Neuronal stem cell (in vitro differentiated cells): Measurements from ENCODE around the gene FAM118A.

Experiments
- DNase-seq: peaks from one replicate; pipeline ENCODE4 v3.0.0-alpha.2; 2013; ENCODE audit warnings: low spot score
- H2AFZ ChIP-seq: one replicate; pipeline ENCODE4 v1.6.1; 2013; ENCODE audit warnings: mild to moderate bottlenecking, low read length, inconsistent platforms
- H2AK5ac ChIP-seq: 2 replicates; pipeline ENCODE4 v1.6.1; 2013; ENCODE audit warnings: low read depth, mild to moderate bottlenecking, inconsistent platforms, low read length, moderate library complexity, mixed read lengths
- H2BK120ac ChIP-seq: 2 replicates; pipeline ENCODE4 v1.6.1; 2013; ENCODE audit warnings: low read depth, mild to moderate bottlenecking, inconsistent platforms, low read length, moderate library complexity, mixed read lengths
- H2BK12ac ChIP-seq: one replicate; pipeline ENCODE4 v1.6.1; 2013; ENCODE audit warnings: low read length, inconsistent platforms
- H2BK15ac ChIP-seq: 2 replicates; pipeline ENCODE4 v1.6.1; 2013; ENCODE audit warnings: mild to moderate bottlenecking, low read length, inconsistent platforms, mixed read lengths
- H2BK5ac ChIP-seq: one replicate; pipeline ENCODE4 v1.6.1; 2013; ENCODE audit warnings: inconsistent platforms, mild to moderate bottlenecking, low read length, moderate library complexity
- H3K14ac ChIP-seq: one replicate; pipeline ENCODE4 v1.6.1; 2013; ENCODE audit warnings: low read length, inconsistent platforms
- H3K18ac ChIP-seq: 2 replicates; pipeline ENCODE4 v1.6.1; 2013; ENCODE audit warnings: low read length, inconsistent platforms
- H3K23ac ChIP-seq: 2 replicates; pipeline ENCODE4 v1.6.1; 2013; ENCODE audit warnings: low read depth, mild to moderate bottlenecking, mixed read lengths, low read length, inconsistent platforms; ENCODE audit not compliant: poor library complexity
- H3K27ac ChIP-seq: replicated peaks from 3 replicates; pipeline ENCODE4 v1.5.1; 2013; ENCODE audit warnings: low read length, inconsistent platforms
- H3K27me3 ChIP-seq, 3 experiments: 2 replicates each; pipeline ENCODE4 v1.6.1; 2013; ENCODE audit warnings: low read length in 3 of 3, mild to moderate bottlenecking in 2 of 3, inconsistent platforms in 1 of 3, low read depth in 1 of 3, mixed read lengths in 1 of 3, moderate library complexity in 1 of 3; ENCODE audit not compliant: control insufficient read depth in 3 of 3, insufficient read depth in 3 of 3
- H3K36me3 ChIP-seq, 2 donors: replicated peaks in 1 of 2; 2 replicates each; pipeline ENCODE4 v1.6.1; 2013; ENCODE audit warnings: low read length in 2 of 2; ENCODE audit not compliant: control insufficient read depth in 2 of 2, insufficient read depth in 2 of 2
- H3K4ac ChIP-seq: 2 replicates; pipeline ENCODE4 v1.6.1; 2013; ENCODE audit warnings: inconsistent platforms, mild to moderate bottlenecking, low read length, moderate library complexity
- H3K4me1 ChIP-seq, 2 donors: 1 replicate in 1 of 2; 2 replicates in 1 of 2; pipeline ENCODE4 v1.6.1; 2013; ENCODE audit warnings: low read length in 2 of 2, low read depth in 1 of 2; ENCODE audit not compliant: control insufficient read depth in 2 of 2, insufficient read depth in 1 of 2
- H3K4me2 ChIP-seq: one replicate; pipeline ENCODE4 v1.6.1; 2013; ENCODE audit warnings: mild to moderate bottlenecking, low read length, inconsistent platforms; ENCODE audit not compliant: insufficient read depth, poor library complexity, severe bottlenecking
- H3K4me3 ChIP-seq, 2 donors: 2 replicates each; pipeline ENCODE4 v1.5.1; 2013; ENCODE audit warnings: low read length in 2 of 2, mild to moderate bottlenecking in 2 of 2, inconsistent platforms in 1 of 2, moderate library complexity in 1 of 2
- H3K79me1 ChIP-seq: one replicate; pipeline ENCODE4 v1.6.1; 2013; ENCODE audit warnings: low read depth, mild to moderate bottlenecking, inconsistent platforms, low read length, moderate library complexity
- H3K9ac ChIP-seq: one replicate; pipeline ENCODE4 v1.6.1; 2013; ENCODE audit warnings: mild to moderate bottlenecking, low read depth, low read length, inconsistent platforms; ENCODE audit not compliant: poor library complexity
- H3K9me3 ChIP-seq, 2 donors: replicated peaks in 1 of 2; 2 replicates each; pipeline versions ENCODE3 to v1.6.1; 2013; ENCODE audit warnings: low read length in 2 of 2, mild to moderate bottlenecking in 2 of 2, inconsistent platforms in 1 of 2, low read depth in 1 of 2, mixed read lengths in 1 of 2, moderate library complexity in 1 of 2; ENCODE audit not compliant: control insufficient read depth in 2 of 2, insufficient read depth in 1 of 2
- H4K8ac ChIP-seq: one replicate; pipeline ENCODE4 v1.6.1; 2013; ENCODE audit warnings: low read depth, mild to moderate bottlenecking, inconsistent platforms, low read length, moderate library complexity
- H4K91ac ChIP-seq: one replicate; pipeline ENCODE4 v1.6.1; 2013; ENCODE audit warnings: low read length, low read depth, mild to moderate bottlenecking, inconsistent platforms; ENCODE audit not compliant: poor library complexity
- WGBS, 2 donors: extraction: QIAGEN DNeasy Blood & Tissue Kit; methylation state at CpG; one replicate each; pipeline ENCODE4 v1.1.7; 2013; ENCODE audit warnings: missing lambda C conversion rate in 2 of 2, mixed read lengths in 1 of 2; ENCODE audit not compliant: insufficient read length in 2 of 2, insufficient replicate concordance in 1 of 2; ENCODE audit errors: extremely low coverage in 2 of 2; 5-methylcytosine and 5-hydroxymethylcytosine counted together

FAM118A gene

DNA sequence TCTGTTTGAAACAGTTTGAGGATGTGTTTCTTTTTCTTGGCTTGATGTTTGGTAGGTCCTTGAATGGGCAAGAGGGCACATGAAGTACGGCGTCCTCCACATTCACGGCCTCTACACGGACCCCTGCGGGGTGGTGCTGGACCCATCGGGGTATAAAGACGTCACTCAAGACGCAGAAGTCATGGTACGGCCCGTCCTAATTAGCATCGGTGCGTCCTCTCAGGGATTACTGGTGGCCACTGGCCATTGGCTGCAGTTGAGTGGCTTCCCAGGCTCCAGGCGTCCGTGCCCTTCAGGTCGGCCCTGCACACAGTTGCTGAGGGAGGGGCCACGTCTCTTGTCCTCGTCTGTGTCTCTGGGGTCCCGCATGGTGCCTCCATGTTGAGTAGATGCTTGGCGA lies 20.8 kb downstream of the FAM118A start:
- Histone ChIP-seq H3K4me2 (no peak overlapping the region), H3K18ac (no peak overlapping the region), H2BK5ac (no peak overlapping the region), H2AFZ (no peak overlapping the region), H4K8ac (no peak overlapping the region), H4K91ac (no peak overlapping the region), H3K4ac (no peak overlapping the region), H3K9ac (no peak overlapping the region), H3K27ac (no peak overlapping the region), H3K23ac (no peak overlapping the region), H2BK120ac (no peak overlapping the region), H3K4me3 (no peak overlapping the region), H3K27me3 (no peaks in the 10 kb centered on the region), H3K79me1 (peaks cover 5% of the 10 kb centered on the region), H2AK5ac (no peak overlapping the region), H2BK15ac (no peak overlapping the region), H2BK12ac (no peak overlapping the region), H3K36me3 (peaks cover 18 to 76% of the 10 kb centered on the region in 2 donors), H3K4me1 (no peaks in the 10 kb centered on the region), H3K14ac (no peak overlapping the region), H3K9me3 (peaks cover 0 to 2% of the 10 kb centered on the region in 2 donors)
- no CpG with 5 or more reads among the region's 19 CpGs for WGBS, 2 donors
- no peak for DNase-seq

GRCh38 chr22:45331486-45331885 lies 21.8 kb downstream of the FAM118A start:
- DNase-seq = no peak
- peaks cover 0 to 8% of the 10 kb centered on the region in 2 donors for H3K4me1 ChIP-seq
- H4K8ac ChIP-seq = no peak overlapping the region
- H3K14ac ChIP-seq = no peak overlapping the region
- H2BK120ac ChIP-seq = no peak overlapping the region
- no peak overlapping the region for H3K18ac ChIP-seq
- H3K23ac ChIP-seq = no peak overlapping the region
- H2BK15ac ChIP-seq = no peak overlapping the region
- peaks cover 21 to 82% of the 10 kb centered on the region in 2 donors for H3K36me3 ChIP-seq
- no peak overlapping the region for H2BK12ac ChIP-seq
- H2BK5ac ChIP-seq = no peak overlapping the region
- no peak overlapping the region for H3K4me2 ChIP-seq
- peaks cover 5% of the 10 kb centered on the region for H3K79me1 ChIP-seq
- peaks cover 0 to 2% of the 10 kb centered on the region in 2 donors for H3K9me3 ChIP-seq
- H4K91ac ChIP-seq = no peak overlapping the region
- no peak overlapping the region for H3K4me3 ChIP-seq
- WGBS, 2 donors = no CpG with 5 or more reads among the region's 9 CpGs
- no peak overlapping the region for H3K4ac ChIP-seq
- no peak overlapping the region for H2AFZ ChIP-seq
- no peak overlapping the region for H2AK5ac ChIP-seq
- H3K27me3 ChIP-seq = no peaks in the 10 kb centered on the region
- H3K27ac ChIP-seq = no peak overlapping the region
- peak overlapping the region; percentile 24 for H3K9ac ChIP-seq

DNA sequence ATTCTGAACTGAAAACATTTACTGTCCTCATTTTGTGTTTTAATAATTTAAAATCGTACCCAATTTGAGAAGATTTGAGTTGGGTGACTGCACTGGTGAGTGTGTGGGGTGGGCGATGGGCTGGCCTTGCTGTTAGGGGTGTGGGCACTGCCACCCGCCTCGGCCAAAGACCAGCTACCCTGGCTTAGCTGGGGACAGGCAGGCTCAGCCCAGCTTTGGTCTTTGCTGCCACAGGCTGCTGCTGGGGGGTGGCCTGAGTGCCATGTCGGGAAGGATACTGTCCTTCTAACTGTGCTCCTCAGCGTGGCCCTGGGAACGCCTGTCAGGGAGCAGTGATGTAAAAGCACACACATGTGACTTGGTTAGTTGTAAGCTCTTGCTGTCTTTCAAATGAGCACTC lies 22.3 kb downstream of the FAM118A start:
- Histone ChIP-seq H3K23ac (no peak overlapping the region), H4K8ac (no peak overlapping the region), H3K4me1 (peaks cover 0 to 13% of the 10 kb centered on the region in 2 donors), H3K36me3 (peaks cover 23 to 84% of the 10 kb centered on the region in 2 donors), H2AK5ac (no peak overlapping the region), H3K4me2 (no peak overlapping the region), H3K9ac (no peak overlapping the region), H3K27me3 (no peaks in the 10 kb centered on the region), H3K4me3 (no peak overlapping the region), H3K9me3 (peaks cover 0 to 2% of the 10 kb centered on the region in 2 donors), H3K4ac (no peak overlapping the region), H2BK5ac (no peak overlapping the region), H3K14ac (peak overlapping the region; percentile 66), H2BK12ac (no peak overlapping the region), H4K91ac (no peak overlapping the region), H2BK15ac (no peak overlapping the region), H3K18ac (no peak overlapping the region), H3K79me1 (peaks cover 5% of the 10 kb centered on the region), H3K27ac (no peak overlapping the region), H2AFZ (no peak overlapping the region), H2BK120ac (no peak overlapping the region)
- no peak for DNase-seq
- no CpG with 5 or more reads among the region's 7 CpGs for WGBS, 2 donors

- Histone ChIP-seq H3K14ac (no peak overlapping the region), H3K27ac (no peak overlapping the region), H2AK5ac (no peak overlapping the region), H2BK12ac (no peak overlapping the region), H2BK5ac (no peak overlapping the region), H2BK15ac (no peak overlapping the region), H3K4me3 (no peak overlapping the region), H3K4ac (no peak overlapping the region), H4K91ac (no peak overlapping the region), H3K27me3 (no peaks in the 10 kb centered on the region), H3K23ac (no peak overlapping the region), H2BK120ac (no peak overlapping the region), H3K18ac (no peak overlapping the region), H4K8ac (no peak overlapping the region), H3K79me1 (peaks cover 4% of the 10 kb centered on the region), H3K4me1 (peaks cover 0 to 19% of the 10 kb centered on the region in 2 donors), H3K9ac (no peak overlapping the region), H3K9me3 (no peaks in the 10 kb centered on the region), H2AFZ (no peak overlapping the region), H3K36me3 (peaks cover 19 to 81% of the 10 kb centered on the region in 2 donors), H3K4me2 (no peak overlapping the region)
- no CpG with 5 or more reads among the region's 5 CpGs for WGBS, 2 donors
- DNase-seq = no peak
These were observed 24.3 kb downstream of the FAM118A start for GRCh38 chr22:45334068-45334467.
